Esophagus muscularis mucosa (tissue), 4 donors: ENCODE results near the gene MSI2.

Experiments used
- CTCF ChIP-seq, 3 experiments: fragments of 200-600 bp in 2 of 3; fragments of 450-650 bp in 1 of 3; sonication (generic) in 2 of 3; IDR thresholded peaks; one replicate each; pipeline ENCODE4 v1.5.1; 2017 to 2019; ENCODE audit warnings: antibody characterized with exemption in 3 of 3, mild to moderate bottlenecking in 2 of 3, moderate library complexity in 1 of 3
- EP300 ChIP-seq: sonication (generic); formaldehyde crosslinking; IDR thresholded peaks from one replicate; pipeline ENCODE4 v1.6.1; 2017; ENCODE audit warnings: antibody characterized with exemption
- POLR2A ChIP-seq: fragments of 450-650 bp; IDR thresholded peaks from one replicate; pipeline ENCODE4 v1.6.1; 2017; ENCODE audit warnings: antibody characterized with exemption, moderate library complexity, mild to moderate bottlenecking, low read depth
- POLR2AphosphoS5 ChIP-seq, 2 donors: sonication (generic); formaldehyde crosslinking; IDR thresholded peaks; one replicate each; pipeline ENCODE4 v1.6.1; 2017; ENCODE audit warnings: antibody characterized with exemption in 2 of 2

GRCh38 chr17:57305908-57306504, 49.7 kb downstream of the MSI2 start:
- TF ChIP-seq CTCF (IDR thresholded peaks at IDR 0.05) (no peak), POLR2A (no peak), POLR2AphosphoS5 (IDR thresholded peaks at IDR 0.05) (no peak), EP300 (no peak)
